ENCODE results near the gene AGBL1. TPM values are rescaled to one million over a fixed set of nuclear protein-coding genes. Genes with fewer than 3 reads are reported as not detected.

The AGBL1 gene
- total RNA-seq, 1 experiment from 2014 or later: not detected

DNA sequence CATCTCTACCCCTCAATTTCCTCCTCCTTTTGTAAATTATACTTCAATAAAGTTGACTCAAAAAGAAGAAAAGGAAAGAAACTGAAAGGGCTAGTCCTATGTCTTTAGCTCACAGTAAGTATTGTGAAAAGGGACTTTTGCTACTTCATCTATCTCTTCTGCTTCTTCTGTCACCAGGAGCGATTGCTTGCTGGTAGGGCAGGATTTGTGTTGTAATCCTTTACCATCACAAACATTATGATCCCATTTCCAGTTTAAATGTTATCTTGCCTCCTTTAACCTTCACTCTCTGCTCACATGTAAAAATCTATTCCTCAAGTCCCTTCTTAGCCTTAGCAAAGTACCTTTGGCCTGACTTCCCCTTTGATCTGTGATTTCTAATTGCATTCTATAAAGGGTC is 537.1 kb downstream of the AGBL1 start:
- Histone ChIP-seq H3K9me3 (ENCODE audit: low read depth, low read length, poor library complexity, severe bottlenecking) (no peaks in the 10 kb centered on the region), H3K4me1 (ENCODE audit: insufficient read depth, low read length, poor library complexity, severe bottlenecking) (no peaks in the 10 kb centered on the region), H3K36me3 (ENCODE audit: insufficient read depth, low read length, poor library complexity, severe bottlenecking) (no peaks in the 10 kb centered on the region), H3K27me3 (replicated peaks; ENCODE audit: insufficient read depth, low read depth, low read length, poor library complexity) (no peaks in the 10 kb centered on the region), H3K4me3 (ENCODE audit: low read depth, low read length, poor library complexity, severe bottlenecking) (no peak overlapping the region), H3K27ac (ENCODE audit: low read depth, low read length, poor library complexity, severe bottlenecking) (no peak overlapping the region)
- ChIA-PET POLR2A (ENCODE audit: low non-redundant PET) (no interaction called here), CTCF (no interaction called here)
- intact Hi-C loops (cut with micrococcal nuclease; ENCODE audit: unreplicated experiment): no loop called here
- no TSS peak for BruUV-seq (replicated peaks)
- DNase-seq (ENCODE audit: low spot score): no peak
- TF ChIP-seq EZH2 (IDR thresholded peaks at IDR 0.05; ENCODE audit: borderline replicate concordance, low read depth, low read length, poor library complexity, severe bottlenecking): no peak
- TF ChIP-seq, protein P1, sequence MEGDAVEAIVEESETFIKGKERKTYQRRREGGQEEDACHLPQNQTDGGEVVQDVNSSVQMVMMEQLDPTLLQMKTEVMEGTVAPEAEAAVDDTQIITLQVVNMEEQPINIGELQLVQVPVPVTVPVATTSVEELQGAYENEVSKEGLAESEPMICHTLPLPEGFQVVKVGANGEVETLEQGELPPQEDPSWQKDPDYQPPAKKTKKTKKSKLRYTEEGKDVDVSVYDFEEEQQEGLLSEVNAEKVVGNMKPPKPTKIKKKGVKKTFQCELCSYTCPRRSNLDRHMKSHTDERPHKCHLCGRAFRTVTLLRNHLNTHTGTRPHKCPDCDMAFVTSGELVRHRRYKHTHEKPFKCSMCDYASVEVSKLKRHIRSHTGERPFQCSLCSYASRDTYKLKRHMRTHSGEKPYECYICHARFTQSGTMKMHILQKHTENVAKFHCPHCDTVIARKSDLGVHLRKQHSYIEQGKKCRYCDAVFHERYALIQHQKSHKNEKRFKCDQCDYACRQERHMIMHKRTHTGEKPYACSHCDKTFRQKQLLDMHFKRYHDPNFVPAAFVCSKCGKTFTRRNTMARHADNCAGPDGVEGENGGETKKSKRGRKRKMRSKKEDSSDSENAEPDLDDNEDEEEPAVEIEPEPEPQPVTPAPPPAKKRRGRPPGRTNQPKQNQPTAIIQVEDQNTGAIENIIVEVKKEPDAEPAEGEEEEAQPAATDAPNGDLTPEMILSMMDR (conservative IDR thresholded peaks at IDR 0.05; ENCODE audit: low read depth, low read length): no peak

DNA sequence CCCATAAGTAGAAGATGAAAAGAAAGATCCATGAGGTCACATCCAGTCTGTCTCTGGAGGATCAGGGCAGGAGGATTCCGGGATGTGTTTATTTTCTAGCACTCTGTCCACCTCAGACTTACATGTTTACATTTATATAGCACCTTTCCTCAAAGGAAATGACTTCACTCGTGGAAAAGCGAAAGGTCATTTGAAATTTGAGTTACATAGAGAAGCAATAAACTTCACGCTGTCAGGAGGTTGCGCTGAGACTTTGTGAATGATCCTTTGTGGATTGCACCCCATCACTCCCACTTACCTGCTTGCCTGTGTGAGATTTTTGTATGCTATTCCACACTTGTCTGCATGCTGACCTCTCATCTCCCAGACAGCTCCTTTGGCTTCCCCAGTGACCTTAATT is 540.5 kb downstream of the AGBL1 start:
- Histone ChIP-seq H3K27ac (ENCODE audit: low read depth, low read length, poor library complexity, severe bottlenecking) (no peak overlapping the region), H3K4me3 (ENCODE audit: low read depth, low read length, poor library complexity, severe bottlenecking) (no peak overlapping the region), H3K4me1 (ENCODE audit: insufficient read depth, low read length, poor library complexity, severe bottlenecking) (no peaks in the 10 kb centered on the region), H3K9me3 (ENCODE audit: low read depth, low read length, poor library complexity, severe bottlenecking) (no peaks in the 10 kb centered on the region), H3K27me3 (replicated peaks; ENCODE audit: insufficient read depth, low read depth, low read length, poor library complexity) (no peaks in the 10 kb centered on the region), H3K36me3 (ENCODE audit: insufficient read depth, low read length, poor library complexity, severe bottlenecking) (no peaks in the 10 kb centered on the region)
- no TSS peak for BruUV-seq (replicated peaks)
- intact Hi-C loops (cut with micrococcal nuclease; ENCODE audit: unreplicated experiment): no loop called here
- POLR2A ChIA-PET (ENCODE audit: low non-redundant PET): no interaction called here
- TF ChIP-seq, protein P1 (conservative IDR thresholded peaks at IDR 0.05; ENCODE audit: low read depth, low read length): no peak
- TF ChIP-seq EZH2 (IDR thresholded peaks at IDR 0.05; ENCODE audit: borderline replicate concordance, low read depth, low read length, poor library complexity, severe bottlenecking): no peak
- no peak for DNase-seq (ENCODE audit: low spot score)
- CTCF ChIA-PET: no interaction called here

DNA sequence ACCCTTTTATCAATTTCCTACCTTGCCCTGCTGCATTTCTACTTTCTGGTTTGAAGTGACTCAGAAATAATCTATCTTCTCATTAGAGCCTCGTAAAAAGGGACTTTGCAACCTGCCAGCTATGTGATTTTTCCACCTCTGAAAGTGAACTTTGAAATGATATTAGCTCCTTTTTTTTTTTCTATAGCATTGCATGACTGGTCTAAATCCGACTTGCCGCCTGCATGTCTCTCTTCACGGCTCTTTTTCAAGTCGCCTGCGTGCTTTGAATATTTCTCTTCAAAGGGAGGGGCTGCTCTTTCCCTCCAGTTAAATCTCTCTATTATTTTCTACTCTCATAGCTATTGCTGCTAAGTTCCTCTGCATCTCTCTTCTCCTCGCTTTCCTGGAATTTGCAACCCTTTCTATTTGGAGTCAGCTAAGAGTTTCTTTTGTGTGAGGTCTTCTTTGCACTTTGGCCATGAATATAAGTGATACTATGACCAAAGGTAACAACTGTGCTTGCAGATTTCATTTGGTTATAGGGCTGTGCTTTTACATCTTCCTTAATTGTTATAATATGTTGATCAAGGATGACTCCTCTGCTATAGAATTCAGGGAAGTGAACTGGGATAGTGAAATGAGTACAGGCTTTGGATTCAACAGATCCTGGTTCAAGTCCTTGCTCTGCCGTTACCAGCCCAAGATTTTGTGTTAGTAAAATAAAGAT is 541.1 kb downstream of the AGBL1 start:
- H3K4me3 ChIP-seq (ENCODE audit: low read depth, low read length, poor library complexity, severe bottlenecking): no peak overlapping the region
- H3K36me3 ChIP-seq (ENCODE audit: insufficient read depth, low read length, poor library complexity, severe bottlenecking): no peaks in the 10 kb centered on the region
- POLR2A ChIA-PET (ENCODE audit: low non-redundant PET): no interaction called here
- DNase-seq (ENCODE audit: low spot score): no peak
- CTCF ChIA-PET: no interaction called here
- no peaks in the 10 kb centered on the region for H3K9me3 ChIP-seq (ENCODE audit: low read depth, low read length, poor library complexity, severe bottlenecking)
- no TSS peak for BruUV-seq (replicated peaks)
- no peak overlapping the region for H3K27ac ChIP-seq (ENCODE audit: low read depth, low read length, poor library complexity, severe bottlenecking)
- no peaks in the 10 kb centered on the region for H3K27me3 ChIP-seq (replicated peaks; ENCODE audit: insufficient read depth, low read depth, low read length, poor library complexity)
- H3K4me1 ChIP-seq (ENCODE audit: insufficient read depth, low read length, poor library complexity, severe bottlenecking): no peaks in the 10 kb centered on the region
- TF ChIP-seq EZH2 (IDR thresholded peaks at IDR 0.05; ENCODE audit: borderline replicate concordance, low read depth, low read length, poor library complexity, severe bottlenecking): no peak
- TF ChIP-seq, protein P1 (conservative IDR thresholded peaks at IDR 0.05; ENCODE audit: low read depth, low read length): no peak
- intact Hi-C loops (cut with micrococcal nuclease; ENCODE audit: unreplicated experiment): no loop called here
